Transverse colon (tissue), 4 donors: ENCODE results near the gene HRH2. TPM values are rescaled to one million over a fixed set of nuclear protein-coding genes. Genes with fewer than 3 reads are reported as not detected.

ENCODE experiments used
- DNase-seq: peaks from one replicate; pipeline ENCODE4 v3.0.0-alpha.2; 2019
- H3K27ac ChIP-seq, 4 donors: fragments of 200-600 bp; sonication (generic); 2 replicates each; pipeline ENCODE4 v1.5.1; 2016 to 2018; ENCODE audit warnings: inconsistent platforms in 4 of 4
- H3K27me3 ChIP-seq: fragments of 200-600 bp; sonication (generic); 2 replicates; pipeline ENCODE4 v1.5.1; 2017; ENCODE audit warnings: inconsistent platforms
- H3K36me3 ChIP-seq, 4 donors: fragments of 200-600 bp; sonication (generic); 2 replicates each; pipeline ENCODE4 v1.5.1; 2017 to 2019; ENCODE audit warnings: inconsistent platforms in 4 of 4
- H3K4me1 ChIP-seq, 4 donors: fragments of 200-600 bp; sonication (generic); 2 replicates each; pipeline ENCODE4 v1.5.1; 2017 to 2020; ENCODE audit warnings: inconsistent platforms in 4 of 4
- H3K4me3 ChIP-seq, 4 donors: fragments of 200-600 bp; sonication (generic); 1 replicate in 1 of 4; 2 replicates in 3 of 4; pipeline versions ENCODE4 v1.5.1 to v1.6.1; 2017 to 2019; ENCODE audit warnings: inconsistent platforms in 4 of 4
- H3K9me3 ChIP-seq, 2 donors: fragments of 200-600 bp; sonication (generic); 2 replicates each; pipeline ENCODE4 v1.5.1; 2017 to 2019; ENCODE audit warnings: inconsistent platforms in 2 of 2
- EP300 ChIP-seq: sonication (generic); formaldehyde crosslinking; IDR thresholded peaks from one replicate; pipeline ENCODE4 v1.6.1; 2017; ENCODE audit warnings: antibody characterized with exemption, low read depth
- POLR2A ChIP-seq: fragments of 450-650 bp; IDR thresholded peaks from one replicate; pipeline ENCODE4 v1.6.1; 2016; ENCODE audit warnings: antibody characterized with exemption, mild to moderate bottlenecking, moderate library complexity
- POLR2AphosphoS5 ChIP-seq, 3 donors: sonication (generic); formaldehyde crosslinking; IDR thresholded peaks; one replicate each; pipeline ENCODE4 v1.6.1; 2016; ENCODE audit warnings: antibody characterized with exemption in 3 of 3
- WGBS, 2 donors: methylation state at CpG; one replicate each; pipeline ENCODE4 v1.1.5; 2018; ENCODE audit warnings: low coverage in 1 of 2; 5-methylcytosine and 5-hydroxymethylcytosine counted together
- in situ Hi-C, 4 donors: fragments of 200-750 bp; cut with MboI; loops; one replicate each; pipeline versions ENCODE4 v1.15.0 to v1.15.1; 2017; ENCODE audit warnings: low sequenced_read_pairs in 3 of 4, low pct_ligation_motif_present in 1 of 4, low pct_unique_long_range_greater_than_20kb in 1 of 4
- intact Hi-C: fragments of 100-400 bp; cut with DNase I; formaldehyde crosslinking; loops from one replicate; pipeline ENCODE4 v1.15.1; 2023; ENCODE audit warnings: low total_unique reads
- total RNA-seq, 4 donors: library from RNA; depleted of rRNA; stranded (reverse); fragments of >200 nt; gene quantifications; one replicate each; pipeline ENCODE4 v1.1.0, GENCODE V29; 2016
- TF ChIP-seq, protein P1 (sequence below), 5 experiments: fragments of 200-600 bp in 3 of 5; fragments of 450-650 bp in 2 of 5; sonication (generic) in 3 of 5; IDR thresholded peaks; 1 replicate in 2 of 5; 2 replicates in 3 of 5; pipeline ENCODE4 v1.5.1; 2016 to 2017; ENCODE audit warnings: antibody characterized with exemption in 5 of 5, inconsistent platforms in 3 of 5, mild to moderate bottlenecking in 2 of 5, moderate library complexity in 1 of 5

HRH2 gene
- total RNA-seq, 4 donors from 2014 or later = 0.20 to 1.5 (median 0.74) TPM

DNA sequence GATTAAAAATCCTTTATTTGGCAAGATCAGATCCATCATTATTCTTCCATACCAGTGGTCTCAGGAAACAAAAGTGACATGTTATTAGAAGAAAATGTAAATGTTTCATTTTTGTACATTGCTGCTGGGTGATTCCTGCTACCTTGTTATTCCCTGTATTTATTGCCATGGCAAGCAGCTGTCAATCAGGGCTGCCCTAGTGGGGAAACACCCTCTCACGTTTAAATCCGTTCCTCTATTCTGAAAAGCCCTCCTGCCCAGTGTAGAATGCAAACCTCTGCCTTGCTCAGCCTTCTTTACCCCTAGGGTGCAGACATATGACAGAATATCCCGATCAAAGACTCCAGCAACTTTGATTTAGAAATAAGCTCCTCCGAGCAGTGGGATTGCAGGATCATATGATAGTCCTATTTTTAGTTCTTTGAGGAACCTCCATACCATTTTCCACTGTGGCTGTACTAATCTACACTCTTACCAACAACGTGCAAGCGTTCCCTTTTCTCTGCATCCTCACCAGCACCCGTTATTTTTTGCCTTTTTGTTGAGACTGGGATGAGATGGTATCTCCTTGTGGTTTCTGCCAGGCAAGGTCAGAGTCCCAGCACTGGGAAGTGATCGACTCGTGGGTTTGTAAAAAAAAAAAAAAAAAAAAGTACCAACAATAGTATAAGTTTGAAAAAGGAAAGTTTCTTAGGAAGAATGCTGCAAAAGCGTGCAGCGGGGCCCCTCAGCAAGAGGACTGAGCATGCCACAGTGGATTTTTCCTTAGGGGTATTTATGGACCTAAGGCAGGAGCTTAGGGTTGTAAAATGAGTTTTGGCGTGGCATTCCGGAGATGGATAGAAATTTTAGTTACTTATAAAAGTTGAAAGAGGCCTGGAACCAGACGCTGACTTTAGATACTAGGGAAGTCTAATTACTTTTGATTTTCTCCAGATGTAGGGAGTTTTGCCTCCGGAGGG lies 66.7 kb downstream of the HRH2 start:
- 35 to 52% methylated on average over 7 to 15 of the region's 15 CpGs for WGBS, 2 donors
- peaks cover 24% of the 10 kb centered on the region for H3K27me3 ChIP-seq
- in situ Hi-C loops = loop anchor here in 1 of 4 donors (25.0 kb wide), 1 partner anchor 613 kb away; no protein-coding TSS in a partner anchor
- no peaks in the 10 kb centered on the region for H3K36me3 ChIP-seq
- TF ChIP-seq POLR2A (no peak), POLR2AphosphoS5 (IDR thresholded peaks at IDR 0.05) (no peak), EP300 (no peak)
- TF ChIP-seq, protein P1, sequence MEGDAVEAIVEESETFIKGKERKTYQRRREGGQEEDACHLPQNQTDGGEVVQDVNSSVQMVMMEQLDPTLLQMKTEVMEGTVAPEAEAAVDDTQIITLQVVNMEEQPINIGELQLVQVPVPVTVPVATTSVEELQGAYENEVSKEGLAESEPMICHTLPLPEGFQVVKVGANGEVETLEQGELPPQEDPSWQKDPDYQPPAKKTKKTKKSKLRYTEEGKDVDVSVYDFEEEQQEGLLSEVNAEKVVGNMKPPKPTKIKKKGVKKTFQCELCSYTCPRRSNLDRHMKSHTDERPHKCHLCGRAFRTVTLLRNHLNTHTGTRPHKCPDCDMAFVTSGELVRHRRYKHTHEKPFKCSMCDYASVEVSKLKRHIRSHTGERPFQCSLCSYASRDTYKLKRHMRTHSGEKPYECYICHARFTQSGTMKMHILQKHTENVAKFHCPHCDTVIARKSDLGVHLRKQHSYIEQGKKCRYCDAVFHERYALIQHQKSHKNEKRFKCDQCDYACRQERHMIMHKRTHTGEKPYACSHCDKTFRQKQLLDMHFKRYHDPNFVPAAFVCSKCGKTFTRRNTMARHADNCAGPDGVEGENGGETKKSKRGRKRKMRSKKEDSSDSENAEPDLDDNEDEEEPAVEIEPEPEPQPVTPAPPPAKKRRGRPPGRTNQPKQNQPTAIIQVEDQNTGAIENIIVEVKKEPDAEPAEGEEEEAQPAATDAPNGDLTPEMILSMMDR (IDR thresholded peaks at IDR 0.05) = no peak
- no peak overlapping the region for H3K4me3 ChIP-seq
- H3K9me3 ChIP-seq = no peaks in the 10 kb centered on the region
- intact Hi-C loops = no loop called here
- DNase-seq = no peak
- no peak overlapping the region for H3K27ac ChIP-seq
- H3K4me1 ChIP-seq = no peaks in the 10 kb centered on the region

GRCh38 chr5:175728316-175728715 lies 70.4 kb downstream of the HRH2 start:
- H3K27ac ChIP-seq = no peak overlapping the region
- no peaks in the 10 kb centered on the region for H3K9me3 ChIP-seq
- 49% methylated on average over 12 of the region's 12 CpGs; no CpG with 5 or more reads in 1 of the 2 donors for WGBS, 2 donors
- no peaks in the 10 kb centered on the region for H3K4me1 ChIP-seq
- TF ChIP-seq EP300 (no peak), POLR2A (no peak), POLR2AphosphoS5 (IDR thresholded peaks at IDR 0.05) (no peak)
- TF ChIP-seq, protein P1 (IDR thresholded peaks at IDR 0.05) = no peak
- intact Hi-C loops = no loop called here
- no peaks in the 10 kb centered on the region for H3K36me3 ChIP-seq
- H3K4me3 ChIP-seq = no peak overlapping the region
- in situ Hi-C loops = loop anchor here in 1 of 4 donors (25.0 kb wide), 1 partner anchor 609 kb away; no protein-coding TSS in a partner anchor
- H3K27me3 ChIP-seq = peaks cover 35% of the 10 kb centered on the region
- no peak for DNase-seq

DNA sequence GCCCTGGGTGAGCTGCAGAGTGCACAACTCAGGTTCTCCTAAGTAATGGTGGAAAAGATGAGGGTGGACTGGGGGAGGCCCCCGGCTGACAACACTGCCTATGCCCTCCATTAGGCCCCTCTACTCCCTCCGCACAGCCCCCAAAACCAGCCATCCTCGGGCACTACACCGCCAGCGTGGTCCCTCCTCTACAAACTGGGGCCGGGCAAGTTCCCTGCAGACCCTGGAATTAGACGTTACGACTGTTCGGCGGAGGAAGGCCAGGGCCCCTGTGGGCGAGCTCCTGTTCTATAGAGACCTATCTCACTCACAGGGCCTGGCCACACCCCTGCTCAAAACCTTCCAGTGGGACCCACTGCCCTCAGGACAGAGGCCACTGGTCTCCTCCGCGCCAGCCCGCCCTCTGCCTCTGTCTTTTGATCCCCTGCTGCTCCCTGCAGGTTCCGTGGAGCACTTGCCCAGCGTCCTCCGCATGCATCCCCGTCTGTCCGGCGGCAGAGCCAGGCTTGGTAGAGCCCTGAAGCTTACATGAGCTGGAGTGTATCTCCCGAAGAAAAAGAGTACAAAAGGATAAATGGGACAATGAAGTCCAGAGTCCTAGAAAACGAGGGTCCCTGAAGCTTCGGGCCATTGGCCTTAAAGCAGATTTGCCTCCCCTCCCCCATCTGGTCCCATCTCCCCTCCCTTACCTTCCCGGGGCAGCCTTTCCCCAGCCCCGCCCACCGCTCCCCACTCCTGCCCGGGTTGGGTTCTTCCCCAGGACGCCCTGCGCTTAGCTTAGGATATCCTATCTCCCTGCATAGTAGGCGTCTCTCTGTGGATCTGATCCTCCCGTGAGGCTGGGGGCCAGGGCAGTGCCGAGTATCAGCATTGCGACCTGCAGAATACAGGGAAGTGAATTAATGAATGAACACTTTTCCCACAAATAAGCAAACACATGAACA lies 71.3 kb downstream of the HRH2 start:
- H3K4me1 ChIP-seq = no peaks in the 10 kb centered on the region
- intact Hi-C loops (no loop called here), in situ Hi-C loops (loop anchor here in 1 of 4 donors (25.0 kb wide), 1 partner anchor 608 kb away; no protein-coding TSS in a partner anchor)
- 26% methylated on average over 33 of the region's 33 CpGs; no CpG with 5 or more reads in 1 of the 2 donors for WGBS, 2 donors
- no peaks in the 10 kb centered on the region for H3K9me3 ChIP-seq
- DNase-seq = no peak
- H3K27me3 ChIP-seq = peaks cover 35% of the 10 kb centered on the region
- no peak overlapping the region for H3K4me3 ChIP-seq
- no peaks in the 10 kb centered on the region for H3K36me3 ChIP-seq
- H3K27ac ChIP-seq = no peak overlapping the region
- TF ChIP-seq POLR2A = no peak
- no peak for TF ChIP-seq EP300
- no peak for TF ChIP-seq POLR2AphosphoS5 (IDR thresholded peaks at IDR 0.05)
- TF ChIP-seq, protein P1 (IDR thresholded peaks at IDR 0.05) = no peak
